Fibroblast of villous mesenchyme (primary cell): Measurements from ENCODE around the gene DOCK9. TPM values are rescaled to one million over a fixed set of nuclear protein-coding genes. Genes with fewer than 3 reads are reported as not detected.
"Not testable (repeated sequence)": the region's sequence is repeated elsewhere in the genome, so short reads cannot be mapped to it uniquely, and the experiment has no call there.

ENCODE experiments used
- DNase-seq: peaks from one replicate; pipeline ENCODE4 v3.0.0-alpha.2; 2010; ENCODE audit warnings: low read depth
- H3K4me3 ChIP-seq: 2 replicates; pipeline ENCODE4 v1.5.1; 2011; ENCODE audit warnings: low read depth, mild to moderate bottlenecking, low read length
- CTCF ChIP-seq: IDR thresholded peaks from 2 replicates; pipeline ENCODE4 v1.5.1; 2012; ENCODE audit warnings: low read depth, mild to moderate bottlenecking, low read length; ENCODE audit not compliant: insufficient read depth
- total RNA-seq: library from RNA; depleted of rRNA; stranded (reverse); fragments of >200 nt; gene quantifications from 2 replicates; pipeline ENCODE4 v1.2.3, GENCODE V29; 2012

DOCK9 gene
- total RNA-seq, 1 donor: 14.7 TPM

GRCh38 chr13:98905199-98905598 is 72.7 kb downstream of the DOCK9 start:
- no peak overlapping the region for H3K4me3 ChIP-seq
- TF ChIP-seq CTCF: no peak
- no peak for DNase-seq

GRCh38 chr13:98900442-98900841 is 77.4 kb downstream of the DOCK9 start:
- no peak for DNase-seq
- TF ChIP-seq CTCF: no peak
- no peak overlapping the region for H3K4me3 ChIP-seq

GRCh38 chr13:98897706-98898105 is 80.2 kb downstream of the DOCK9 start:
- no peak overlapping the region for H3K4me3 ChIP-seq
- DNase-seq: no peak
- TF ChIP-seq CTCF: no peak

GRCh38 chr13:98896868-98897144 is 81.1 kb downstream of the DOCK9 start:
- TF ChIP-seq CTCF: no peak
- DNase-seq: no peak
- no peak overlapping the region for H3K4me3 ChIP-seq

- DNase-seq: no peak
- H3K4me3 ChIP-seq: no peak overlapping the region
- TF ChIP-seq CTCF: no peak
Measured at GRCh38 chr13:98896083-98896867, 81.6 kb downstream of the DOCK9 start.

- not testable (repeated sequence) for DNase-seq, H3K4me3 ChIP-seq
Measured at GRCh38 chr13:98894814-98895213, 83.0 kb downstream of the DOCK9 start.

GRCh38 chr13:98893371-98893770 is 84.5 kb downstream of the DOCK9 start:
- no peak for DNase-seq
- no peak for TF ChIP-seq CTCF
- H3K4me3 ChIP-seq: no peak overlapping the region
